Measurements from ENCODE around the gene GADD45GIP1.
"Not testable (repeated sequence)": the region's sequence is repeated elsewhere in the genome, so short reads cannot be mapped to it uniquely, and the experiment has no call there.

DNA sequence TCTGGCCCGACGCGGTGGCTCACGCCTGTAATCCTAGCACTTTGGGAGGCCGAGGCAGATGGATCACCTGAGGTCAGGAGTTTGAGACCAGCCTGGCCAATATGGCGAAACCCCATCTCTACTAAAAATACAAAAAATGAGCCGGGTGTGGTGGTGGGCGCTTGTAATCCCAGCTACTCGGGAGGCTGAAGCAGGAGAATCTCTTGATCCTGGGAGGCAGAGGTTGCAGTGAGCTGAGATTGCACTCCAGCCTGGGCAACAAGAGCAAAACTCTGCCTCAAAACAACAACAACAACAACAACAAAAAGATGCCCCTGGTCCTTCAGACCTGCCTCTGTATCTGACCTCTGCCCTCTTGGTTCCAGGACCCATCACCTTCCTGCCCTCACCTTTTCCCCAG lies 1.4 kb downstream of the GADD45GIP1 start:
- TF ChIP-seq CTCF, EP300 (IDR thresholded peaks at IDR 0.05): not testable (repeated sequence)
